B cell (primary cell): ENCODE results near the gene GOLIM4. TPM values are rescaled to one million over a fixed set of nuclear protein-coding genes. Genes with fewer than 3 reads are reported as not detected.

Source experiments
- ATAC-seq: fragments of 200-7000 bp; cut with Tn5 transposase; one replicate; pipeline ENCODE4 v1.10.0; 2021; ENCODE audit warnings: low read depth, mild to moderate bottlenecking, moderate number of reproducible peaks, moderate library complexity
- CTCF ChIA-PET: fragments of 350-600 bp; sonication (Branson Sonifier 250); formaldehyde crosslinking; loops from one replicate; lab custom pipeline; 2021; ENCODE audit warnings: antibody characterized with exemption, inconsistent platforms; lab: Charles Lee
- POLR2A ChIA-PET: fragments of 350-600 bp; sonication (Branson Sonifier 250); formaldehyde crosslinking; loops from one replicate; lab custom pipeline; 2021; ENCODE audit warnings: antibody characterized with exemption; lab: Charles Lee
- DNase-seq: peaks from one replicate; pipeline ENCODE4 v3.0.0; 2013
- H2AFZ ChIP-seq: 2 replicates; pipeline ENCODE4 v1.6.1; 2012; ENCODE audit warnings: mild to moderate bottlenecking, low read depth, low read length; ENCODE audit not compliant: insufficient read depth, poor library complexity, severe bottlenecking
- H3K27ac ChIP-seq, 2 donors: 1 replicate in 1 of 2; 2 replicates in 1 of 2; pipeline ENCODE4 v1.5.1; 2012 to 2013; ENCODE audit warnings: low read length in 2 of 2, mild to moderate bottlenecking in 2 of 2, moderate library complexity in 1 of 2
- H3K27me3 ChIP-seq, 4 experiments: fragments of 200-600 bp in 1 of 4; sonication (generic) in 1 of 4; replicated peaks in 1 of 4; 1 replicate in 2 of 4; 2 replicates in 2 of 4; pipeline versions ENCODE4 v1.6.1 to v1.7.0; 2013 to 2016; ENCODE audit warnings: low read length in 3 of 4, mild to moderate bottlenecking in 2 of 4, mixed read lengths in 1 of 4, moderate library complexity in 1 of 4; ENCODE audit not compliant: insufficient read depth in 4 of 4, control insufficient read depth in 3 of 4; ENCODE audit errors: control extremely low read depth in 1 of 4
- H3K36me3 ChIP-seq, 2 experiments: replicated peaks in 1 of 2; 1 replicate in 1 of 2; 2 replicates in 1 of 2; pipeline versions ENCODE4 v1.6.1 to v1.7.1; 2013; ENCODE audit warnings: low read length in 1 of 2; ENCODE audit not compliant: insufficient read depth in 2 of 2, control insufficient read depth in 1 of 2; ENCODE audit errors: control extremely low read depth in 1 of 2, extremely low read depth in 1 of 2
- H3K4me1 ChIP-seq, 2 donors: fragments of 200-600 bp in 1 of 2; sonication (generic) in 1 of 2; 1 replicate in 1 of 2; 2 replicates in 1 of 2; pipeline versions ENCODE4 v1.5.1 to v1.6.1; 2013 to 2017; ENCODE audit warnings: low read length in 2 of 2; ENCODE audit not compliant: control insufficient read depth in 2 of 2, insufficient read depth in 2 of 2
- H3K4me2 ChIP-seq: replicated peaks from 2 replicates; pipeline ENCODE3; 2012; ENCODE audit warnings: mild to moderate bottlenecking, low read depth, low read length; ENCODE audit not compliant: poor library complexity, severe bottlenecking
- H3K4me3 ChIP-seq, 5 experiments: fragments of 200-600 bp in 1 of 5; sonication (generic) in 1 of 5; 1 replicate in 3 of 5; 2 replicates in 2 of 5; pipeline versions ENCODE4 v1.5.1 to v1.7.0; 2011 to 2016; ENCODE audit warnings: low read length in 4 of 5, mild to moderate bottlenecking in 4 of 5, low read depth in 2 of 5, control low read depth in 1 of 5, moderate library complexity in 1 of 5; ENCODE audit not compliant: insufficient read depth in 1 of 5; ENCODE audit errors: control extremely low read depth in 1 of 5, extremely low read depth in 1 of 5
- H3K79me2 ChIP-seq: fragments of 200-600 bp; sonication (generic); one replicate; pipeline ENCODE4 v1.6.0; 2016; ENCODE audit warnings: low read length; ENCODE audit not compliant: control insufficient read depth, insufficient read depth
- H3K9ac ChIP-seq: fragments of 200-600 bp; sonication (generic); 2 replicates; pipeline ENCODE4 v1.6.1; 2017; ENCODE audit warnings: mild to moderate bottlenecking, low read length, moderate library complexity
- H3K9me3 ChIP-seq, 3 donors: one replicate each; pipeline versions ENCODE4 v1.6.1 to v1.7.1; 2013; ENCODE audit warnings: low read length in 2 of 3; ENCODE audit not compliant: control insufficient read depth in 2 of 3, insufficient read depth in 1 of 3; ENCODE audit errors: control extremely low read depth in 1 of 3
- H4K20me1 ChIP-seq: 2 replicates; pipeline ENCODE4 v1.6.0; 2012; ENCODE audit warnings: mild to moderate bottlenecking, low read length; ENCODE audit not compliant: insufficient read depth, control insufficient read depth, poor library complexity, severe bottlenecking
- H3K27ac Mint-ChIP-seq: one replicate; pipeline ENCODE4 v1.8.0; 2021; ENCODE audit warnings: mixed read lengths
- H3K27me3 Mint-ChIP-seq: one replicate; pipeline ENCODE4 v1.8.0; 2021; ENCODE audit warnings: mixed read lengths
- H3K4me1 Mint-ChIP-seq: one replicate; pipeline ENCODE4 v1.8.0; 2021; ENCODE audit warnings: mixed read lengths
- H3K4me3 Mint-ChIP-seq: one replicate; pipeline ENCODE4 v1.8.0; 2021; ENCODE audit warnings: mixed read lengths
- H3K9me3 Mint-ChIP-seq: one replicate; pipeline ENCODE4 v1.8.0; 2022; ENCODE audit warnings: mixed read lengths; ENCODE audit not compliant: insufficient read depth
- CTCF ChIP-seq: fragments of 200-600 bp; IDR thresholded peaks from one replicate; pipeline ENCODE4 v1.8.0; 2022; ENCODE audit warnings: antibody characterized with exemption, mild to moderate bottlenecking
- EZH2 ChIP-seq: IDR thresholded peaks from 2 replicates; pipeline ENCODE4 v1.6.1; 2012; ENCODE audit warnings: borderline replicate concordance, low read depth, mild to moderate bottlenecking, moderate library complexity, low read length; ENCODE audit not compliant: insufficient read depth, poor library complexity, severe bottlenecking
- WGBS: methylation state at CpG from one replicate; pipeline ENCODE4 v1.1.5; 2013; ENCODE audit warnings: missing lambda C conversion rate; ENCODE audit not compliant: insufficient coverage; 5-methylcytosine and 5-hydroxymethylcytosine counted together
- intact Hi-C: fragments of 100-400 bp; cut with micrococcal nuclease; formaldehyde crosslinking; loops from one replicate; pipeline ENCODE4 v1.10.0; 2022
- polyA plus RNA-seq: library from polyadenylated mRNA; depleted of rRNA; stranded (reverse); fragments of >200 nt; gene quantifications from 2 replicates; pipeline ENCODE4 v1.2.3, GENCODE V29; 2012
- total RNA-seq, 2 donors: library from RNA; stranded (reverse); fragments of 120-200 nt in 1 of 2; gene quantifications; 1 replicate in 1 of 2; 2 replicates in 1 of 2; pipeline versions ENCODE4 v1.2.3 to v1.2.4, GENCODE V29; 2013 to 2022

The GOLIM4 gene
- total and polyA plus RNA-seq, 2 donors (not counting 1 experiment from before 2014, with no cell fraction given): 2.5 to 9.3 TPM

GRCh38 chr3:168052515-168052914 lies 43.2 kb downstream of the GOLIM4 start:
- Histone ChIP-seq H4K20me1 (no peaks in the 10 kb centered on the region), H3K4me1 (no peaks in the 10 kb centered on the region), H3K9me3 (peaks cover 0 to 12% (median 0%) of the 10 kb centered on the region in 3 donors), H3K4me3 (no peak overlapping the region), H3K4me2 (no peak overlapping the region), H2AFZ (no peak overlapping the region), H3K27me3 (no peaks in the 10 kb centered on the region), H3K27ac (no peak overlapping the region), H3K36me3 (no peaks in the 10 kb centered on the region), H3K79me2 (peaks cover 4% of the 10 kb centered on the region), H3K9ac (no peak overlapping the region)
- ChIA-PET POLR2A (no interaction called here), CTCF (interaction anchor here (1.0 to 11.2 kb wide), 3 partner anchors 10 to 115 kb away, joined by 3 to 165 read pairs (median 4); no protein-coding TSS in a partner anchor)
- Mint-ChIP-seq H3K27ac (no peak overlapping the region), H3K27me3 (no peaks in the 10 kb centered on the region), H3K4me1 (peaks cover 2% of the 10 kb centered on the region), H3K4me3 (no peak overlapping the region), H3K9me3 (no peaks in the 10 kb centered on the region)
- no CpG with 5 or more reads among the region's 2 CpGs for whole genome bisulfite sequencing
- no peak for ATAC-seq
- intact Hi-C loops: no loop called here
- no peak for TF ChIP-seq EZH2
- no peak for TF ChIP-seq CTCF
- no peak for DNase-seq

DNA sequence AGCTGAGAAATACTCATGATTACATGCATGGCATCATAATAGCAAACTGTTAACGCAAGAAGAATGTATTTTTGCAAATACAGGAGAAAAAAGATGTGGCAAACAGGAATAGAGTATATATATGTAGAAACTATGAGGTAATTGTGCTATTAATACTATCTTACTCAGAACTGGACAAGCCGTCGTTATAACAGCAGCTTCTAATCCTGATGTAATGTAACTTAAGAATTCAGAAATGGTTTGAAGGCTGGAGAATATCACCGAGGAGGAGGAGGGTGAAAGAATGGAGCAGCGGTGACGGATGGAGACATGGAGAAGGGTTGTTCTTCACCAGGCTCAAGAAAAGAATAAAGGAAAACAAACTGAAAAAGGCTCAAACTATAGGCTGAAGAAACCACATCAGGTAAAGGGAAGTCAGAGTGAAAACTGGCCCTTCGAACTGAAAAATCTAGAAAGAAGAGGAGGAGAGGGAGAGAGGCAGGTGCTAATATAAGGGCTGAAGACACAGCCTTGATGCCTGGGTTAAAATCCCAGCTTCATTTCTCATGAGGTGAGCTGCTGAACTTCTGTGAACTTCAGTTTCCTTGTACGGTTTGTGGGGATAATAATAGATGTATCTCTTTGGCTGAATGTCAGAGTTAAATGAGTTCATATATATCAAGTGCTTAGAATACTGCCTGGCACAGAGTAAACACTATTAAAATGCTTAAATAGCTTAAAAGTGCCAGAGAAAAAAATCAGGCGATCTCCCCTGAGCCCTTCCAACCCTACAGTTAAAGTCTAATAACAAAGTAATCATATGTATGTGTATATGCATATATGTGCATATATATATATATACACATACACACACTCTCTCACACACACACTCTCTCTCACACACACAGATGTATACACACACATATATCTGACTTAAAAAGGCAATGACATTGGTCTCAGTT lies 43.9 kb downstream of the GOLIM4 start:
- Histone ChIP-seq H3K9me3 (peaks cover 0 to 12% (median 0%) of the 10 kb centered on the region in 3 donors), H3K4me1 (no peaks in the 10 kb centered on the region), H3K36me3 (no peaks in the 10 kb centered on the region), H2AFZ (no peak overlapping the region), H3K27ac (no peak overlapping the region), H3K27me3 (no peaks in the 10 kb centered on the region), H3K4me3 (no peak overlapping the region), H4K20me1 (no peaks in the 10 kb centered on the region), H3K9ac (no peak overlapping the region), H3K4me2 (no peak overlapping the region), H3K79me2 (peaks cover 4% of the 10 kb centered on the region)
- ATAC-seq (no peak), DNase-seq (no peak)
- WGBS: 93% methylated on average over 6 of the region's 9 CpGs
- intact Hi-C loops: no loop called here
- H3K4me1 Mint-ChIP-seq: peaks cover 2% of the 10 kb centered on the region
- ChIA-PET CTCF (interaction anchor here (1.0 to 11.2 kb wide), 3 partner anchors 9 to 115 kb away, joined by 3 to 165 read pairs (median 4); no protein-coding TSS in a partner anchor), POLR2A (no interaction called here)
- H3K27me3 Mint-ChIP-seq: no peaks in the 10 kb centered on the region
- no peak overlapping the region for H3K27ac Mint-ChIP-seq
- H3K4me3 Mint-ChIP-seq: no peak overlapping the region
- H3K9me3 Mint-ChIP-seq: no peaks in the 10 kb centered on the region
- TF ChIP-seq EZH2: no peak
- TF ChIP-seq CTCF: no peak
